GM12892 (cell line): ENCODE measurements around the gene MRPL27.

Experiments
- POLR2A ChIP-seq: IDR thresholded peaks from 2 replicates; pipeline ENCODE4 v1.6.1; 2011; ENCODE audit warnings: low read depth, low read length, control low read depth
- POLR2AphosphoS5 ChIP-seq: IDR thresholded peaks from 2 replicates; pipeline ENCODE4 v1.6.1; 2011; ENCODE audit warnings: low read depth, low read length, control low read depth
- TAF1 ChIP-seq: IDR thresholded peaks from 2 replicates; pipeline ENCODE4 v1.6.1; 2011; ENCODE audit warnings: low read depth, mild to moderate bottlenecking, control low read depth, low read length, borderline replicate concordance

GRCh38 chr17:50348522-50349242 is 24.3 kb downstream of the MRPL27 start:
- no peak for TF ChIP-seq TAF1
- no peak for TF ChIP-seq POLR2A
- TF ChIP-seq POLR2AphosphoS5: no peak; the same call in 1 of the 2 replicates
